ENCODE measurements around the gene PBX4. TPM values are rescaled to one million over a fixed set of nuclear protein-coding genes. Genes with fewer than 3 reads are reported as not detected.

Gene PBX4
- total and polyA plus RNA-seq, 2 experiments from 2014 or later: 2.6 to 4.1 TPM

DNA sequence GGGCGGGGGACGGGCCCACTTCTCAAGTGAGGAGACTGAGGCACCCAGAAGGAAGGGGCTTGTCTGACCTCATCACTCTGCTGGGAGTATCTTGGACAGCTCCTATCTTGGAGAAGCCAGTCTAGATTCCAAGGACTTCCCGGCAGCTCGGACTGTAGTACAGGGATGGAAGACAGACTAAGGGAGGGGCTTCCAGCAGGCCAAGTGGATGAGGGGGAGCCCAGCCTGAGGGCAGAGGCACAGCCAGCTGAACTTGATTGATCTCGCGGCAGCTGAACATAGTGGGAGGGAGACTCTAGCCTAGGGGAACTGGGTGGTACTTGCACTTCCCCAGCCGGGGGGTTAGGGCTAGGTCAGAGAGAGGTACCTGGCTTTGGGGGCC, 79.7 kb downstream of the PBX4 start:
- Histone ChIP-seq H3F3A (replicated peaks; ENCODE audit: low read depth) (peaks cover 19% of the 10 kb centered on the region), H3K4me3 (peak overlapping the region; percentile 76), H3K79me2 (replicated peaks; ENCODE audit: insufficient read depth) (no peaks in the 10 kb centered on the region), H3K4me1 (ENCODE audit: insufficient read depth) (peaks cover 5% of the 10 kb centered on the region; the same call in 1 of the 2 replicates), H3K9me2 (ENCODE audit: insufficient read depth) (no peaks in the 10 kb centered on the region), H3K4me2 (peak overlapping the region; percentile 91), H3K36me3 (ENCODE audit: insufficient read depth) (no peaks in the 10 kb centered on the region), H2AFZ (no peak overlapping the region; the same call in 1 of the 2 replicates), H3K27me3 (ENCODE audit: insufficient read depth) (peaks cover 33% of the 10 kb centered on the region), H3K27ac (ENCODE audit: low read depth) (no peak overlapping the region), H4K20me1 (replicated peaks; ENCODE audit: insufficient read depth) (0 out of 2 replicates have a peak, but pooled peaks cover 5% of the 10 kb centered on the region)
- no peaks in the 10 kb centered on the region for H3K9me3 Mint-ChIP-seq
- DNase-seq (ENCODE audit: low spot score) (peak; percentile 40), ATAC-seq (no peak; the same call in 2 of the 3 replicates)
- H3K27me3 Mint-ChIP-seq (ENCODE audit: insufficient read depth, low read depth, poor library complexity): peaks cover 32% of the 10 kb centered on the region
- TF ChIP-seq, protein P1, sequence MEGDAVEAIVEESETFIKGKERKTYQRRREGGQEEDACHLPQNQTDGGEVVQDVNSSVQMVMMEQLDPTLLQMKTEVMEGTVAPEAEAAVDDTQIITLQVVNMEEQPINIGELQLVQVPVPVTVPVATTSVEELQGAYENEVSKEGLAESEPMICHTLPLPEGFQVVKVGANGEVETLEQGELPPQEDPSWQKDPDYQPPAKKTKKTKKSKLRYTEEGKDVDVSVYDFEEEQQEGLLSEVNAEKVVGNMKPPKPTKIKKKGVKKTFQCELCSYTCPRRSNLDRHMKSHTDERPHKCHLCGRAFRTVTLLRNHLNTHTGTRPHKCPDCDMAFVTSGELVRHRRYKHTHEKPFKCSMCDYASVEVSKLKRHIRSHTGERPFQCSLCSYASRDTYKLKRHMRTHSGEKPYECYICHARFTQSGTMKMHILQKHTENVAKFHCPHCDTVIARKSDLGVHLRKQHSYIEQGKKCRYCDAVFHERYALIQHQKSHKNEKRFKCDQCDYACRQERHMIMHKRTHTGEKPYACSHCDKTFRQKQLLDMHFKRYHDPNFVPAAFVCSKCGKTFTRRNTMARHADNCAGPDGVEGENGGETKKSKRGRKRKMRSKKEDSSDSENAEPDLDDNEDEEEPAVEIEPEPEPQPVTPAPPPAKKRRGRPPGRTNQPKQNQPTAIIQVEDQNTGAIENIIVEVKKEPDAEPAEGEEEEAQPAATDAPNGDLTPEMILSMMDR (conservative IDR thresholded peaks at IDR 0.05; ENCODE audit: low read depth in 2 of 2): no peak
- TF ChIP-seq NANOG (IDR thresholded peaks at IDR 0.05; ENCODE audit: borderline replicate concordance) (no peak), EZH2phosphoT487 (IDR thresholded peaks at IDR 0.05; ENCODE audit: unreplicated experiment) (no peak), ZNF114 (CRISPR knock-in tag; IDR thresholded peaks at IDR 0.05) (no peak), STAT1 (IDR thresholded peaks at IDR 0.05; ENCODE audit: unreplicated experiment) (no peak), JUNB (IDR thresholded peaks at IDR 0.05; ENCODE audit: unreplicated experiment) (no peak), POLR2AphosphoS5 (IDR thresholded peaks at IDR 0.05; ENCODE audit: low read depth) (no peak), EZH2 (IDR thresholded peaks at IDR 0.05; ENCODE audit: low read depth, unreplicated experiment) (no peak), ZNF331 (CRISPR knock-in tag; IDR thresholded peaks at IDR 0.05; ENCODE audit: low read depth) (no peak)
- TF ChIP-seq, protein P2, sequence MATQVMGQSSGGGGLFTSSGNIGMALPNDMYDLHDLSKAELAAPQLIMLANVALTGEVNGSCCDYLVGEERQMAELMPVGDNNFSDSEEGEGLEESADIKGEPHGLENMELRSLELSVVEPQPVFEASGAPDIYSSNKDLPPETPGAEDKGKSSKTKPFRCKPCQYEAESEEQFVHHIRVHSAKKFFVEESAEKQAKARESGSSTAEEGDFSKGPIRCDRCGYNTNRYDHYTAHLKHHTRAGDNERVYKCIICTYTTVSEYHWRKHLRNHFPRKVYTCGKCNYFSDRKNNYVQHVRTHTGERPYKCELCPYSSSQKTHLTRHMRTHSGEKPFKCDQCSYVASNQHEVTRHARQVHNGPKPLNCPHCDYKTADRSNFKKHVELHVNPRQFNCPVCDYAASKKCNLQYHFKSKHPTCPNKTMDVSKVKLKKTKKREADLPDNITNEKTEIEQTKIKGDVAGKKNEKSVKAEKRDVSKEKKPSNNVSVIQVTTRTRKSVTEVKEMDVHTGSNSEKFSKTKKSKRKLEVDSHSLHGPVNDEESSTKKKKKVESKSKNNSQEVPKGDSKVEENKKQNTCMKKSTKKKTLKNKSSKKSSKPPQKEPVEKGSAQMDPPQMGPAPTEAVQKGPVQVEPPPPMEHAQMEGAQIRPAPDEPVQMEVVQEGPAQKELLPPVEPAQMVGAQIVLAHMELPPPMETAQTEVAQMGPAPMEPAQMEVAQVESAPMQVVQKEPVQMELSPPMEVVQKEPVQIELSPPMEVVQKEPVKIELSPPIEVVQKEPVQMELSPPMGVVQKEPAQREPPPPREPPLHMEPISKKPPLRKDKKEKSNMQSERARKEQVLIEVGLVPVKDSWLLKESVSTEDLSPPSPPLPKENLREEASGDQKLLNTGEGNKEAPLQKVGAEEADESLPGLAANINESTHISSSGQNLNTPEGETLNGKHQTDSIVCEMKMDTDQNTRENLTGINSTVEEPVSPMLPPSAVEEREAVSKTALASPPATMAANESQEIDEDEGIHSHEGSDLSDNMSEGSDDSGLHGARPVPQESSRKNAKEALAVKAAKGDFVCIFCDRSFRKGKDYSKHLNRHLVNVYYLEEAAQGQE (IDR thresholded peaks at IDR 0.05; ENCODE audit: unreplicated experiment): no peak
- TF ChIP-seq, protein P3, sequence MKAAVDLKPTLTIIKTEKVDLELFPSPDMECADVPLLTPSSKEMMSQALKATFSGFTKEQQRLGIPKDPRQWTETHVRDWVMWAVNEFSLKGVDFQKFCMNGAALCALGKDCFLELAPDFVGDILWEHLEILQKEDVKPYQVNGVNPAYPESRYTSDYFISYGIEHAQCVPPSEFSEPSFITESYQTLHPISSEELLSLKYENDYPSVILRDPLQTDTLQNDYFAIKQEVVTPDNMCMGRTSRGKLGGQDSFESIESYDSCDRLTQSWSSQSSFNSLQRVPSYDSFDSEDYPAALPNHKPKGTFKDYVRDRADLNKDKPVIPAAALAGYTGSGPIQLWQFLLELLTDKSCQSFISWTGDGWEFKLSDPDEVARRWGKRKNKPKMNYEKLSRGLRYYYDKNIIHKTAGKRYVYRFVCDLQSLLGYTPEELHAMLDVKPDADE (IDR thresholded peaks at IDR 0.05): no peak
- peak overlapping the region; percentile 63 for H3K4me3 Mint-ChIP-seq
- no peaks in the 10 kb centered on the region; the same call in 2 of the 3 replicates for H3K36me3 Mint-ChIP-seq (ENCODE audit: low read depth)
- H3K27ac Mint-ChIP-seq: no peak overlapping the region
- peaks cover 15% of the 10 kb centered on the region for H3K4me1 Mint-ChIP-seq

Measured in GM23338 (cell line).